Embryonic facial prominence (tissue), 1 donor: ENCODE results near the gene SF3B5.
"Not testable (repeated sequence)": the region's sequence is repeated elsewhere in the genome, so short reads cannot be mapped to it uniquely, and the experiment has no call there.

ENCODE experiments used
- DNase-seq: peaks from one replicate; pipeline ENCODE4 v3.0.0-alpha.2; 2016; ENCODE audit errors: extremely low spot score

Gene SF3B5

DNA sequence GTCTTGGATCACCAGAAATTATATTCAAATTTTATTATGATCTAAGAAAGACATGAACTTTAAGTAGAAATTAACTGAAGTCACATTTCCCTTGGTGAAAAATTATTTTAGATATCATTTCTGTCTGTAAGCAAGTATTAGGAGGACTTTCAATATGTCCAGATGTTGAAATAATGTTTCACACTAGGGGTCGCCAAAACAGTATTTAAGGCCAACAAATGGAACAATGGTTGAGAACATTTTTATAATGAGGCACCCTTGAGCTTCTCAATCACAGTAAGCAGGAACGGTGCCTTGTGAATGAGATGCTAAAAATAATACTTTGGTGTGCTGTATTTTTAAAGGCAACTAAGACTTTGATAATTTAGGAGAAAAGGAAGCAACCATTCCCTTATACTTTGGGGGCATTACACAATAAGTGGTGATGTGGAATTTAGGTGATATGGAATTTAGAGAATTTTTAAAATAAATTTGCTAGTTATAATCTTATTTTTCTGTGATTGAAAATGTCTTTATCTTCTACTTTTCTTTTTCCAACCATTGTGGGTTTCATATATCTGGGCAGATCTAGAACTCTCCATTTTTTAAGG is 9.6 kb upstream of the SF3B5 start:
- peak; percentile 40 for DNase-seq

DNA sequence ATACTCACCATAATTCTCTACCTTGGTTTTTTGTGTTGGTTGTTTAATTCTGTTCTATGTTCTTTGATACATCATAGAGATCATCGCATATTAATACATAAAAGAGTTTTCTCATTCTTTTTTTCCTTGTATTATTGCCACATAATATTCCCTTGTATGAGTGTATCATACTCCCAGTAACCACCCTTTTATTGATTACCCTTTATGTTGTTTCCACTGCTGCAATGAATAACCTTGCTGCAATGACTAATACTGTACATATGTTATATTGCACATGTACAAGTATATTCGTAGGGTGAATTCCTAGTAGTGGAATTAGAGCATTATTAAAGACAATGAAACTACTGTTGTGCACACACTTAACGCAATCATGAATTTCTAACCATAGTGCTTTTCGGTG is 9.1 kb upstream of the SF3B5 start:
- DNase-seq = no peak

DNA sequence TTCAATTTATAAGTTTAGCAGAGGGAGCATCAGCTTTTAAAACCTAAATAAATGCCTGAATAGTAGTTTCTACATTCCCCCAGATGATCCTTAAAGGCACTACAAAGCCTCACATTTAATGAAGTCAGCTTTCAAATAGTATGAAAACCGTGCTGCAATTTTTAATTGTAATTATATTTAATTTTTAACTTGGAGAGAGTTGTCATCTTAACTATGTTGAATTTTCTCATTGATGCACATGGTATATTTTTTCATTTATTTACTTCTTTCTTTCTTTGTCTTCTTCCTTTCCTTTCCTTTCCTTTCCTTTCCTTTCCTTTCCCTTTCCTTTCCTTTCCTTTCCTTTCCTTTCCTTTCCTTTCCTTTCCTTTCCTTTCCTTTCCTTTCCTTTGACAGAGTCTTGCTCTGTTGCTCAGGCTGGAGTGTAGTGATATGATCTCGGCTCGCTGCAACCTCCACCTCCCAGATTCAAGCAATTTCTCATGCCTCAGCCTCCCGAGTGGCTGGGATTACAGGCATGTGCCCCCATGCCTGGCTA is 7.7 kb upstream of the SF3B5 start:
- DNase-seq = no peak

DNA sequence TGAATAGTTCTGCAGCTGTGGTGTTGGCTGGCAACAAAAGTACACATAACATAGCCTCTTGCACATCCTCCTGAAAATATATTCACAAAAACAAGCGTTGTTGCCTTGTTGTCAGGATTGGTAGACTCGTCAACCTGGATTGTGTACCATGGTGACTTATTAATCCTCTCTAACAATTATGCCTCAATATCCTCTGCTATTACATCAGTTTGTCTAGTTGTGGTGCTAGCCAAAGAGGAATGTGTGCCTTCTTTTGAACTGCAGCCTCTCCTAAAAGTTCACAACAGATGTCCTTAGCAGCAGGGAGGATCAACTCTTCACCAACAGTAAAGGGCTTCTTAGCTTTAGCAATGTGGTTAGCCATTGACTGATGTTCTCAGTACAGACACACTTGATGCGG is 3.6 kb upstream of the SF3B5 start:
- DNase-seq = no peak

GRCh38 chr6:144094731-144095133 is 641 bp downstream of the SF3B5 start:
- DNase-seq = no peak

DNA sequence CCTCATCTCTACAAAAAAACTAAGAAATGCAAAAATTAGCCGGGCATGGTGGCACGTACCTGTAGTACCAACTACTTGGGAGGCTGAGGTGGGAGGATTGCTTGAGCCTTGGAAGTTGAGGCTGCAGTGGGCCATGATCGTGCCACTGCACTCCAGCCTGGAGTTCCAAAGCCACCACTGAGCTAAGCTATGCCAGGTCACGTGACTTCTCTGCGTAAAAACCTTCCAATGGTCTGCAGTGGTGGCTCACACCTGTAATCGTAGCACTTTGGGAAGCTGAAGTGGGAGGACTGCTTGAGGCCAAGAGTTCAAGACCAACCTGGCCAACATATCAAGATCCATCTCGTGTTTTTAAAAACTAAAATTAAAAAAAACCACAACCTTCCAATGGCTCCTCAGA is 1.7 kb downstream of the SF3B5 start:
- no peak for DNase-seq

- no peak for DNase-seq
Measured at GRCh38 chr6:144093236-144093635, 2.1 kb downstream of the SF3B5 start.

GRCh38 chr6:144090384-144090783 is 5.0 kb downstream of the SF3B5 start:
- no peak for DNase-seq

GRCh38 chr6:144087789-144088426 is 7.5 kb downstream of the SF3B5 start:
- DNase-seq = no peak

- no peak for DNase-seq
Measured at GRCh38 chr6:144086959-144087358, 8.4 kb downstream of the SF3B5 start.

DNA sequence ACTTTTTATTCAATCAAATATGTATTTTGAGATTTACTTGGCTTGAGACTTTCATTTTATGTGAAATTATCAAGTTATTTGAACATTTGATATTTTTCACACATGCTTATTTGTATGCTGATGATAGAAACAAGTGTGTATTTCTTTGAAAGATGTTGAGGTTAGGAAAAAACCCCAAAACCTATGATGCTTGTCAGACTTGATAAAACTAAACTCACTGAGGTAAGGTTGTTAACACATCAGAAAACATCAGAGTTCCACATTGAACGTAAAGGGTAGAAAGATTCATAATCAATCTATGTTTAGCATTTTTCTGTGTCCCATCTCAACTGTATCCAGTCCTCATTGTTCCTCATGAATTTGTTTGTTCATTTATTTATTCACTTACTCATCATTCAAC is 12.2 kb downstream of the SF3B5 start:
- no peak for DNase-seq

DNA sequence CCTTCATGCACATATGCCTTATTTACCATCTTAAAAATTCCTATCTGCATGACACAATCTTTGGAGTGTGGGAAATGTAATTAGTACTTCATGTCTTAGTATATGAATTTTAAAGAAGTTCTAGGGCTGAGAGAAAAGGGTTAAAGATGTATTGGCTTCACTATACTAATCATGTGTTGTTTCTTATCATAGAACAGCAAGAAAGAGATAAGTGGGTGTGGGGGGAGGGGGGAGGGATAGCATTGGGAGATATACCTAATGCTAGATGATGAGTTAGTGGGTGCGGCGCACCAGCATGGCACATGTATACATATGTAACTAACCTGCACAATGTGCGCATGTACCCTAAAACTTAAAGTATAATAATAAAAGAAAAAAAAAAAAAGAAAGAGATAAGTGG is 13.0 kb downstream of the SF3B5 start:
- not testable (repeated sequence) for DNase-seq

GRCh38 chr6:144077871-144078270 is 17.5 kb downstream of the SF3B5 start:
- DNase-seq = no peak

DNA sequence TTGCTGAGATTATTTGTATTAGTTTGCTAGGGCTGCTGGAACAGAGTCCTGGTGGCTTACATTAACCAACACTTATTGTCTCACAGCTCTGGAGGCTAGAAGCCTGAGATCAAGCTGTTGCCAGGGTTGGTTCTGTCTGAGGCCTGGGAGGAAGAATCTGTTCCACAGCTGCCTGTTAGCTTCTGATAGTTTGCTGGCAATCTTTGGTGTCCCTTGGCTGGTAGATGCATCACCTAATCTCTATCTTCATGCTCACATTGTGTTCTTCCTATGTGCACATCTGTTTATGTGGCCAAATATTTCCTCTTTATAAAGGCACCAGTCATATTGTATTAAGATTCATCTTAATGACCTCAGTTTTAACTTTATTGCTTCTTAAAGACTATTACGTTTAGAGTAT is 19.5 kb downstream of the SF3B5 start:
- no peak for DNase-seq

DNA sequence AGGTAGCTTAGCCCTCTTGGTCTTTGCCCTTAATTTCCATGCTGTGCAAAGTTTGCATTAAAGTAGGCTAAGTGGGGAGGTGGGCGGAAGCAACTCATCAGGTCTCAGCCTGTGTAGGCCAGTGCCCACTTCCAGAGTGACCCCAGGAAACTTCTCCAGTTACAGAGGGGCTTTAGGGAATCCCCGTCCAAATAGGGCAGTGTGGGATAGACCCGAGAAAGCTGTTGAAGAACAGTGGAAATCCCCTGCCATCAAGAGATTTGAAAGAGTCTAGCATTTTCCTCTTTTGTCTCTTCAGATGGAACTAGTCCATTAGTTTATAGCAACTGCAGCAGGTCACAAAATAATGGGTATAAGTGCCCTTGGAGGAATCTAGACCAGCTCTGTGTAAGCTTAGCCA is 20.2 kb downstream of the SF3B5 start:
- DNase-seq = no peak

GRCh38 chr6:144073024-144073423 is 22.3 kb downstream of the SF3B5 start:
- DNase-seq = no peak

DNA sequence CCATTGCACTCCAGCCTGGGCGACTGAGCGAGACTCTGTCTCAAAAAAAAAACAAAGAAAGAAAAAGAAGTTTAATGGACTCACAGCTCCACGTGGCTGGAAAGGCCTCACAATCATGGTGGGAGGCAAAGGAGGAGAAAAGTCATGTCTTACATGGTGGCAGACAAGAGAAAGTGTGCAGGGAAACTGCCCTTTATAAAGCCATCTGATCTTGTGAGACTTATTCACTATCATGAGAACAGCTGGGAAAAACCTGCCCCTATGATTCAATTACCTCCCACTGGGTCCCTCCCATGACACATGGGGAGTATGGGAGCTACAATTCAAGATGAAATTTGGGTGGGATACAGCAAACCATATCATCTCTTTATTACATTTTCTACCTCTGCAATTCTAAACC is 25.9 kb downstream of the SF3B5 start:
- no peak for DNase-seq

- no peak for DNase-seq
Measured at GRCh38 chr6:144068794-144069193, 26.6 kb downstream of the SF3B5 start.

GRCh38 chr6:144066741-144067484 is 28.5 kb downstream of the SF3B5 start:
- no peak for DNase-seq

DNA sequence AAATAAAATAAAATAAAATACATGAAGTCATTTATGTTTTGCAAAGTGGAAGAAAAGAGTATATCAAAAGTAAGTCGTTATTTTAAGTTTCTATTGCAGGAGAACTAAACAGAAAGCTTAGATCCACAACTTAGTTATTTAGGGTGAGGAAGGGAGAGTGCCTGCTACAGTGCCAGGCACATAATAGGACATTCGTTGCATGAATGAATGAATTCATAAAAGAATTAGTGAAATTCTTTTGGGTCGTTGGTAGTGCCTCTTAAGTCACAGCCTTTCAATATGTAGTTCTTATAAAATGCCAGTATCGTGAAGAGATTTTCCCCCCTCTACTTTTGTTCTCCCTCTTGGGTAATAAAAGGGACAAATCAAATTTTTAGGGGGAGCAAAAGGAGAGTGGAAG is 29.1 kb downstream of the SF3B5 start:
- no peak for DNase-seq

GRCh38 chr6:144065213-144065660 is 30.1 kb downstream of the SF3B5 start:
- DNase-seq = no peak

- no peak for DNase-seq
Measured at GRCh38 chr6:144064402-144065212, 30.8 kb downstream of the SF3B5 start.
